ENCODE data around the gene HLA-DQB1.

Gene HLA-DQB1

DNA sequence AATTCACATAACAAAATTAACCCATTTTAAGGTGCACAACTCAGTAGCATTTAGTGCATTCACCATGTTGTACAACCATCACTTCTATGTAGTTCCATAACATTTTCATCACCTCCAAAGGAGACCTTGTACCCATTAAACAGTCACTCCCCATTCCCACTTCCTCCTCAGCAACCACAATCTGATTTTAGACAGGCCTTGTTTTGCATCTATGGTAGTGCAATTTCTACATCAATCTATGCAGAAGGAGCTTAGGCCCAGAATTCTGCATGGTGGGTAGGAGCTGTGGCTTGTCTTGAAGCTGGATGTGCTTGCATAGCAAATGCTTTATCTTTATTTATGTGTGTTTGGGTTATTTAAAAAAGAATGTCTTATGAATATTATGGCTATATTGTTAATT lies 42.8 kb downstream of the HLA-DQB1 start:
- DNase-seq = no peak

GRCh38 chr6:32622545-32623401 lies 43.7 kb downstream of the HLA-DQB1 start:
- DNase-seq = no peak

- no peak for DNase-seq
Measured at GRCh38 chr6:32621372-32621771, 45.1 kb downstream of the HLA-DQB1 start.

DNA sequence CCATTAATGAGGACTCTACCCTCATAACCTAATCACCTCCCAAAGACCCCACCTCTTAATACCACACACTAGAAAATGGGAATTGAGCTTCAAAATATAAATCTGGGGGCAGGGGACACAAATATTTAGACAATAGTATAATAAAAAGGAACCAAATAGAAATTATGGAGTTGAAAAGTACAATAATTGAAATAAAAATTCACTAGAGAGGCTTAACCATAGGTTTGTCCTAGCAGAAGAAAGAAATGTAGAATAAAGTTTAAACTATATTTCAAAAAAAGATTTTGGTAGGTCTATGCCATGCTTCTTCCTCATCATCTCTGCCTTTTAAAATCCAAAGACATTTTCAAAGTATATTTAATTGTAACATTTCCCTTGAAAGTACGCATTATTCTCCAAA lies 48.7 kb downstream of the HLA-DQB1 start:
- no peak for DNase-seq

DNA sequence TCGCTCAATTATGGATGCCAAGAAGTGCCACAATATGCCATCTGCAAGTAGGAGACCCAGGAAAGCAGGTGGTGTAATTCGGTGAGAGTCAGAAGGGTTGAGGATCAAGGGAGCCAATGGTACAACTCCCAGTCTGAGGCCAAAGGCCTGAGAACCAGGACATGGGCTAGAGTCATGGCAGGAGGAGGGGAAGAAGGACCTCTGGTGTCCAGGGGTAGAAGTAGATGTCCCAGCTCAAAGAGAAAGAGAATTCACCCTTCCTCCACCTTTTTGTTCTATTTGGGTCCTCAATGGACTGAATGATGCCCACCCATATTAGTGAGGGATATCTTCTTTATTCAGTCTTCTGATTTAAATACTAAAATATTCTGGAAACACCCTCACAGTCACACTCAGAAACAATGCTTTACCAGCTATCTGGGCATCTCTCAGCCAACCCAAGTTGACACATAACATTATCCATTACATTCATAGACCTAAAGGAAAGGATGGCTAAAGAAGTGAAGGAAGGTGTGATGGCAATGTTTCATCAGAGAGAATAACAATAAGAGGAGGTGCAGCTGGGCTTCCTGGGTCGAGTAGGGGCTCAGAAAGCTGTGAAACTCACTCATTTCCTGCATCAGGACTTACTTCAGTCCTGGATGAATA lies 50.4 kb downstream of the HLA-DQB1 start:
- DNase-seq = no peak

GRCh38 chr6:32614366-32615081 lies 51.9 kb downstream of the HLA-DQB1 start:
- DNase-seq = no peak

GRCh38 chr6:32613475-32613874 lies 53.0 kb downstream of the HLA-DQB1 start:
- DNase-seq = no peak

DNA sequence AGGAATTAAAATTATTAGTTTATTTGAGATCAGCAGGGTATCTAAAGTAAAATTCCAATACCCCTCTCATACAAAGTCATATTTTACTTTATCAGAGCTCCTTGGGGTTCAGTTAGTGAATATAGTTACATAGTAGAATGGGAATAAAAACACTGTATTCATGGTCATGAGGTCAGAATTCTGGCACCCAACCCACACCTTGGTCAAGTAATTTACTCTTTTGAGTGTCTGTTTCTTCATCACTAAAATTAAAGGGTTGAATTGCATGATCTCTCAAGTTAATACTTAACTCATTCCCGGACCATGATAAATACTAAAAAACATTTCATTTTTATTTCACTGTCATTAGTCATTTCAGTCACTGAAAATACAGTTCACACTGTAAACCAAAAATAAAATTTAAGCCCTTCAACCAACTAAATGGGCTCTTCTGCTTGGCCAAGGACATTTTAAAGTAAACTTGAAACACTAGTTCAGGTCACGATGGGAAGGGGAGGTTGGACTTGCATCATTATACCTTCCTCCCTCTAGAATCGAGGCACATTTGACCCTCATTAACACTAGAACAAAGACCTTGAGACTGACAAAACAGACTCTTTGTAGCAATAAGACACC lies 55.7 kb downstream of the HLA-DQB1 start:
- no peak for DNase-seq

DNA sequence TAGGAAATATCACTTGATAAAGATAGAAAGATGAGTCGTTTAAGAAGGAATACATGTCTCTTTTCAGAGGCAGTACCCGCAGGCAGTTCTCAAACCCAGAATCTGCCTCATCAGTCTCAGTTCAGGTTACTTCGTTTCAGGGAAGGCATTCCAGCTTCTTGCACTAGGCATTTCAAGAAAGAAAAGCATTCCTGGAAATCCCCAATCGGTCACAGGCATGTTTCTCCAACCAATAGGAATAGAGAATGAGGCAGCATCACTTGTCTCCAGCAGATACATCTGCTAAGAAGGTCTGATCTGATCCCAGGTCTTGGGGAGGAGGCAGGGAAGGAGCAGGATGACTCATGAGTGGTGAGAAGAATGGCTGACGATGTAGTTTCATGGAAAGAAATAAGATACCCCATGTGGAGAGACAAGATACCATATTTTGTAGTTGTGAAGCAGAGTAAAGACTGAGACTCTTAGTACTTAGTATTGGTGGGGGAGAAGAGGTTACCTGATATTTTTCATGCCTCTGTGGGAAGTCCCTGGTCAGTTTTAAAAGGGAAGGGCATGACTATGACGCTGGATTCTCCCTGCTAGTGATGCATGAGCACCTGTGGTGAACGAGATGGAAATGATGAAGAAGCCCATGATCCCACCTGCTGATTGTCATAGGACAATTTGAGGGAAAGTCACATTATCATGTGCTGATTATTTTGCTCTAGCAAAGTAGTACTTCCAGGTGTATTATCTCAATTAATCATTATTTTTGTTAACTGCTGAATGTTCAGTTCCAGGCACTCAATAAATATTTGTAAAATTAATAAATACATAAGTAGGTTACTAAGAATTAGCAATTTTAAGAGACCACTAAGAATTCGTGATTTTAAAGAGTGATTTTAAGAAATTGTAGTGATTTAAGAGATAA lies 56.5 kb downstream of the HLA-DQB1 start:
- DNase-seq = peak; percentile 10
